HG03064 (cell line): ENCODE data around the gene GLT8D2.
"Not testable (repeated sequence)": the region's sequence is repeated elsewhere in the genome, so short reads cannot be mapped to it uniquely, and the experiment has no call there.

Experiments
- ATAC-seq: cut with Tn5 transposase; IDR thresholded peaks from one replicate; pipeline ENCODE4 v1.9.1; 2021; ENCODE audit warnings: low read depth; ENCODE audit not compliant: unreplicated experiment

Gene GLT8D2

GRCh38 chr12:104054681-104055346 lies 4.8 kb upstream of the GLT8D2 start:
- ATAC-seq = no peak

DNA sequence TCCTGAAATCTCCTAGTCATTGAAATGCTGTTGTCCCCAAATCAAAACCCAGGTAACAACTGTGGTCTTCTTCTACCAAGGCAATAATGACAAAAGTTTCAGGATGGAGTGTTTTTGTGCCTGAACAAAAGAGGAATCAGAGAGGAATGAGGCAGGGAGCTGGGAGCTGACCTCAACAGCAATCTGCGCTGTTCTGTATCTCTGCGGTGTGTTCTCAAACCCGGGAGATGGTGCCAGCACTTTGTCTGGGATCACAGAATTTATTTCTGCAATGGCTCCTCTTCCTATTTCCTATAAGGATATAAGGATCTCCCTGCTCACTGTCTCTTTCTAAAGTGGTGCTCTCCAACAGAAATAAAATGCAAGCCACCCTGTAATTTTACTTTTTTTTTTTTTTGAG lies 449 bp upstream of the GLT8D2 start:
- ATAC-seq = no peak

- no peak for ATAC-seq
These were observed 597 bp downstream of the GLT8D2 start for GRCh38 chr12:104049278-104049902.

- no peak for ATAC-seq
These were observed 1.2 kb downstream of the GLT8D2 start for GRCh38 chr12:104048811-104049210.

DNA sequence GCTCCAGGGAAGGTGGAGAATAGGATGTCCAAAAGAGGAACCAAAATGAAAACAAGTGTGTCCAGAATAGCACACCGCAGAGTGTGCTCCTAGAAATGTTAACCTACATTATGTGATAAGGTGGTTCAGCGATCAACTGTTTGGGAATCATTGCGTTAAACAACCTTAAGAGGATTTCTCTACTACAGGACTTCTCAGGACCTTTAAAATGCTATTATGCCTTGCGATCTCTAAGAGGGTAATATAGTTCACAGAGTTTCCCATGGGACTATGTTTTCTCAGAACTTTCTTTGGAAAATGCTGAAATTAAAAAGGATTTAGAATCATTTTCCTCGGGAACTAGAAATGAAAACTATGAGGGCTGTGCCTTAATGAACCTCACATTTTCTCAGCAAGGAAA lies 1.8 kb downstream of the GLT8D2 start:
- no peak for ATAC-seq

DNA sequence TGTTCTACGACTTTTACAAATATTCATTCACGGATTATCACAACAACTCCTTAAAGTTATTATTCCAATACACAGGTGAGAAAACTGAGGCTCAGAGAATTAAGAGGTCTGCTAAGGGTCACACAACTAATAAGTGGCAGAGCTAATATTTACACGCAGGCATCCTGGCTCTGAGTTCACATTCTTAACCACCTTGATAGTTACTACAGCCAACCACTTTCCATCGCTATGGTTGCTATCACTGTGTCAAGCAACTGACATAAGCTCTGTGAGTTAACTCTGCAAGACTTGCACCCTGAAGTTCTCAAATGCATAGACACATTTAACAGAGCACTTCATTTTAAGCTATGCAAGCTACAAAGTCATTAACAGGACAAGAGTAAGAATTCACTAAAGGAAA lies 3.7 kb downstream of the GLT8D2 start:
- no peak for ATAC-seq

GRCh38 chr12:104044158-104044557 lies 5.8 kb downstream of the GLT8D2 start:
- ATAC-seq = no peak

DNA sequence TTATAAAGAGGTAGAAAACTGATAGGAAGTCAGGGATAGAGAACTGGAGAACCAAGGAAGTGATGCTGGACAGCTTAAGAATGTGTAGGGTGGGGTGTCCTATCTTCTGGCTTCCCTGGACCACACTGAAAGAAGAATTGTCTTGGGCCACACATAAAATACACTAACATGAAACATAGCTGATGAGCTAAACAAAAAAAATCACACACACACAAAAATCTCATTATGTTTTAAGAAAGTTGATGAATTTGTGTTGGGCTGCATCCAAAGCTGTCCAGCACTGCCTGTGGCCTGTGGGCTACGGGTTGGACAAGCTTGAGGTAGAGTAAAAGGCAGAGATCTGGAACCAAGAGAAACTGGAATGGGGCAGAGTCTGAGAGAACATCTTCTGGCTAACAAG lies 7.4 kb downstream of the GLT8D2 start:
- no peak for ATAC-seq

DNA sequence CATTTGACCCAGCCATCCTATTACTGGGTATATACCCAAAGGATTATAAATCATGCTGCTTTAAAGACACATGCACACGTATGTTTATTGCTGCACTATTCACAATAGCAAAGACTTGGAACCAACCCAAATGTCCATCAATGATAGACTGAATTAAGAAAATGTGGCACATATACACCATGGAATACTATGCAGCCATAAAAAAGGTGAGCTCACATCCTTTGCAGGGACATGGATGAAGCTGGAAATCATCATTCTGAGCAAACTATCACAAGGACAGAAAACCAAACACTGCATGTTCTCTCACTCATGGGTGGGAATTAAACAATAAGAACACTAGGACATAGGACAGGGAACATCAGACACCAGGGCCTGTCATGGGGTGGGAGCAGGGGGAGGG lies 10.2 kb downstream of the GLT8D2 start:
- ATAC-seq = not testable (repeated sequence)

DNA sequence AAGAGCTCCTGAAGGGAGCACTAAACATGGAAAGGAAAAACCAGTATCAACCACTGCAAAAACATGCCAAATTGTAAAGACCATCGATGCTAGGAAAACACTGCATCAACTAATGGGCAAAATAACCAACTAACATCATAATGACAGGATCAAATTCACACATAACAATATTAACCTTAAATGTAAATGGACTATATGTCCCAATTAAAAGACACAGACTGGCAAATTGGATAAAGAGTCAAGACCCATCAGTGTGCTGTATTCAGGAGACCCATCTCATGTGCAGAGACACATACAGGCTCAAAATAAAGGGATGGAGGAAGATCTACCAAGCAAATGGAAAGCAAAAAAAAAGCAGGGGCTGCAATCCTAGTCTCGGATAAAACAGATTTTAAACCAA lies 13.8 kb downstream of the GLT8D2 start:
- not testable (repeated sequence) for ATAC-seq

DNA sequence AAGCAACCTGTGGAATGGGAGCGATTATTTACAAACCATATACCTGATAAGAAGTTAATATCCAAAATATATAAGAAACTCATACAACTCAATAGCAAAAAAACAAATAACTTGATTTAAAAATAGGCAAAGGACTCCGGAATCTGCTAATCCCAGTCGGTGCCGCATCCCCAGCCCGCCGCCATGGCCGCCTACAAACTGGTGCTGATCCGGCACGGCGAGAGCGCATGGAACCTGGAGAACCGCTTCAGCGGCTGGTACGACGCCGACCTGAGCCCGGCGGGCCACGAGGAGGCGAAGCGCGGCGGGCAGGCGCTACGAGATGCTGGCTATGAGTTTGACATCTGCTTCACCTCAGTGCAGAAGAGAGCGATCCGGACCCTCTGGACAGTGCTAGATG lies 19.4 kb downstream of the GLT8D2 start:
- ATAC-seq = not testable (repeated sequence)

- no peak for ATAC-seq
These were observed 23.0 kb downstream of the GLT8D2 start for GRCh38 chr12:104026841-104027599.

DNA sequence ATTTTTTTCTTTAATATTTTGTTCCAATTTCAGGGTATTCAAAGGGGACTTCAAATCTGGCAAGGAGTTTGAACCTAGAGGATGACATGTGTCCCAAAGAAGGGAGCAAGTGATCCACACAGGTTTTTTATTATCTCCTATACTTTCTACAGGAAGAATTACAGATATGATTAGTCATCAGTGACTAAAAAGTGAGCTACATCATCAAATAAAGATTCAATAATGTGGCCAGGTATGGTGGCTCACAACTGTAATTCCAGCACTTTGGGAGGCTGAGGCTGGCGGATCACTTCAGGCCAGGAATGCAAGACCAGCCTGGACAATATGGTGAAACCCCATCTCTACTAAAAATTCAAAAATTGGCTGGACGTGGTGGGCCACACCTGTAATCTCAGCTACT lies 24.2 kb downstream of the GLT8D2 start:
- no peak for ATAC-seq

GRCh38 chr12:104024348-104024747 lies 25.6 kb downstream of the GLT8D2 start:
- no peak for ATAC-seq

- no peak for ATAC-seq
These were observed 26.3 kb downstream of the GLT8D2 start for GRCh38 chr12:104023710-104024109.

DNA sequence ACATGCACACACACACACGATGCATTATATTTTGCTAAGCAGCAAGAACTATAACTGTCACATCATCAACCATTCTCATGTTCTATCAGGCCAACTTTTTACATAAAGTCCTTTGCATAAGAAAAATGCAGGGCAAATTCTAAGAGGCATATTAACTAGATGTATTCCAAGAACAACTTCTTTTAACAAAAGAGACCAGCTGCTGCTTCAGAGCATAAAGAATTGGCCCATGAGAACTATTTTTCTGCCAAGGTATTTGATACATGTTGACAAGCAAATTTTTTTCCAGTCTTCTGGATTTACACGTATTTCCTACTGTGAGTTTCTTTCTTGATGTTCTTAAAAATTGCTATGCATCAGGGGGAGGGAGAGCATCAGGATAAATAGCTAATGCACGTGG lies 27.2 kb downstream of the GLT8D2 start:
- no peak for ATAC-seq

- ATAC-seq = not testable (repeated sequence)
These were observed 28.1 kb downstream of the GLT8D2 start for GRCh38 chr12:104021862-104022261.

- ATAC-seq = no peak
These were observed 37.7 kb downstream of the GLT8D2 start for GRCh38 chr12:104012331-104012730.

DNA sequence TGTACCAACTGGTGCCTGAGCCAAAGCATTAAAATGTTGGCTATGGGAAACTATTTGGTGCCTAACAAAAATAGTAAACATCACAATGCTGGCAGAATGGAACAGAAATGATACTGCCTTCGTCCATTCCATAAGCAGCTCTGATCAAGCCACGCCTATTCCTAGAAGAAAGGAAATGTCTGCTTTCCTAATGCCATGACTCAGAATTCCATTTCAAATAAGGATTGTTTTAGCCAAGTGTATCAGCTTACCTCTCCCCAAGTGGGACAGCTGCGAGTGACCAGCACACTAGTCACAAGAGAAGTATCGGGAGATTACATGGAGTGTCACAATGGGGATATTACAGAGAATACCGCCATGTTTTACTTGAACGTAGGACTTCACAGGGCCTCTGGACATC lies 38.7 kb downstream of the GLT8D2 start:
- no peak for ATAC-seq

- ATAC-seq = no peak
These were observed 39.3 kb downstream of the GLT8D2 start for GRCh38 chr12:104010606-104011169.

- no peak for ATAC-seq
These were observed 39.9 kb downstream of the GLT8D2 start for GRCh38 chr12:104010121-104010520.
